ENCODE results near the gene MAST1. TPM values are rescaled to one million over a fixed set of nuclear protein-coding genes. Genes with fewer than 3 reads are reported as not detected.

MAST1 gene
- total RNA-seq, 4 donors from 2014 or later: 0.64 to 2.4 (median 0.82) TPM; not detected in 1

DNA sequence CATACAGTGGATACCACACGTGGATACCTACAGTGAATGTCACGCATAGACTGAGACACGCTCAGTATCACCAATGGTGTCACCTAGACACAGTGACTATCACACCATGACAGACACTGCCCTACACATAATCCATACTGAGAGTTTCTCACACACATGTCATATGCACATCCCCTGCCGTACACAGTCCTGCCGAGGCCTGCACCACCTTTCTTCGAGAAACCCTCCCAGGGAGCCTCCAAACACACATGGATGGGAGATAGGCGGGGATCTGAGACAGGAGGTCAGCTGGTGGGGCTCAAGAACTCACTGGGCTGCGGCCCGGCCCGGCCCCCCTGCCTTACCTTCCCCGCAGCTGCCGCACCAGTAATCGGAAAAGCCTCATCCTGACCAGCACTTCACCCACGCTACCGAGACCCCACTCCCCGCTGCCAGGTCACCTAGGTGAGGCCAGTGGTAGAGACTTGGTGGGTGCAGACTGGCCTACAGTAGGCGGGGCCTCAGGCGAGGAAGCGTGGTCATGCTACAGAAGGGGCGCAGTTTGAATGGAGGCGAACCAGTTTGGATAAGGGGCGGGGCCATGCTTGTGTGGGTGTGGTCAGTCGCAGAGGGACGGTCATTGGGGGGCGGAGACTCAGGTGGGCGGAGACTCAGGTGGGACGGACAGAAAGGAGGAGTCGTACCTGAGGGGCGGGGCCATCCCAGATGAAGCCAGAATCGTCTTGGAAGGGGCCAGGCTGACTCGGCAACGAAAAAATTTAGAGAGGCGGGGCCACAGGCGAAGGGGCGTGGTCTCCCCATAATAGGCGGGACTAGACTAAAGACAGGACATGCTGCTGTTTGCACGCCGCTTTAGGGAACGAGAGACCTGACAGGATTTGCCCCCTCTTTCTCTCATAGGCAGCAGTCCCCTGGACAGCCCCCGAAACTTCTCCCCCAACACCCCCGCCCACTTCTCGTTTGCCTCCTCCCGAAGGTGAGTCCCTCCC is 2.1 kb downstream of the MAST1 start:
- H3K9me3 ChIP-seq: no peaks in the 10 kb centered on the region
- in situ Hi-C loops (cut with MboI; ENCODE audit: low pct_ligation_motif_present in 1 of 4, low pct_unique_long_range_greater_than_20kb in 1 of 4, low sequenced_read_pairs in 3 of 4): loop anchor here in 3 of 4 donors (10.0 kb wide), 2 partner anchors 76 to 86 kb away; partner anchors contain the start of gene BEST2 (in 1 of the 3)
- peaks cover 98% of the 10 kb centered on the region for H3K27me3 ChIP-seq

DNA sequence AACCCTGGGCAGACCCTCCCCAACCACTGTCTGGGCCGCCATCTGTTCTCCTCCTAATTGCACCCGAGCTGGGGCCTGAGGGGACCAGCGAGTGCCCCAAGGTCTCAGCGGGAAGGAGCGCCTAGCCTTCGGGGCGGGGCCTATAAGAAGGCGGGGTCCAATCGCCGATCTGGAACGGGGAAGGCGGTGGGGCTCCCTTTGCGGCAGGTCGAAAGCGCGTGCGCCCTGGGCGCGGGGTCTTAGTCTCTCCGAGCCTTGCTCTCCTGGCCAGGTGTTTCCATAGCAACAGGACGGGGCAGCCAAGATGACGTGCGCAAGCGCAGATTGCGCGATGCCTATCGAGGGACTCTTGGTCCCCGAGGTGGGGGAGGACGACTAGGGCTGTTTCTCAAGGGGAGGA is 2.8 kb downstream of the MAST1 start:
- Histone ChIP-seq H3K9me3 (no peaks in the 10 kb centered on the region), H3K4me1 (peaks cover 7 to 23% (median 20%) of the 10 kb centered on the region in 4 donors), H3K27me3 (peaks cover 98% of the 10 kb centered on the region), H3K4me3 (peak overlapping the region in 2 of 4 donors; percentile 8 to 24), H3K36me3 (no peaks in the 10 kb centered on the region), H3K27ac (no peak overlapping the region)
- in situ Hi-C loops (cut with MboI; ENCODE audit: low pct_ligation_motif_present in 1 of 4, low pct_unique_long_range_greater_than_20kb in 1 of 4, low sequenced_read_pairs in 3 of 4): loop anchor here in 3 of 4 donors (10.0 kb wide), 2 partner anchors 76 to 86 kb away; partner anchors contain the start of gene BEST2 (in 1 of the 3)
- 3% methylated on average over 24 of the region's 29 CpGs; no CpG with 5 or more reads in 1 of the 2 donors for WGBS, 2 donors (ENCODE audit: low coverage in 1 of 2)
- TF ChIP-seq POLR2A (IDR thresholded peaks at IDR 0.05): no peak
- no peak for TF ChIP-seq POLR2AphosphoS5 (IDR thresholded peaks at IDR 0.05)
- no peak for TF ChIP-seq EP300 (IDR thresholded peaks at IDR 0.05; ENCODE audit: low read depth)
- TF ChIP-seq, protein P1, sequence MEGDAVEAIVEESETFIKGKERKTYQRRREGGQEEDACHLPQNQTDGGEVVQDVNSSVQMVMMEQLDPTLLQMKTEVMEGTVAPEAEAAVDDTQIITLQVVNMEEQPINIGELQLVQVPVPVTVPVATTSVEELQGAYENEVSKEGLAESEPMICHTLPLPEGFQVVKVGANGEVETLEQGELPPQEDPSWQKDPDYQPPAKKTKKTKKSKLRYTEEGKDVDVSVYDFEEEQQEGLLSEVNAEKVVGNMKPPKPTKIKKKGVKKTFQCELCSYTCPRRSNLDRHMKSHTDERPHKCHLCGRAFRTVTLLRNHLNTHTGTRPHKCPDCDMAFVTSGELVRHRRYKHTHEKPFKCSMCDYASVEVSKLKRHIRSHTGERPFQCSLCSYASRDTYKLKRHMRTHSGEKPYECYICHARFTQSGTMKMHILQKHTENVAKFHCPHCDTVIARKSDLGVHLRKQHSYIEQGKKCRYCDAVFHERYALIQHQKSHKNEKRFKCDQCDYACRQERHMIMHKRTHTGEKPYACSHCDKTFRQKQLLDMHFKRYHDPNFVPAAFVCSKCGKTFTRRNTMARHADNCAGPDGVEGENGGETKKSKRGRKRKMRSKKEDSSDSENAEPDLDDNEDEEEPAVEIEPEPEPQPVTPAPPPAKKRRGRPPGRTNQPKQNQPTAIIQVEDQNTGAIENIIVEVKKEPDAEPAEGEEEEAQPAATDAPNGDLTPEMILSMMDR (IDR thresholded peaks at IDR 0.05): no peak
- DNase-seq: no peak
- intact Hi-C loops (cut with DNase I; ENCODE audit: low total_unique reads): loop anchor here (5.0 kb wide), 1 partner anchor 74 kb away; no protein-coding TSS in a partner anchor

More for the DNA sequence above, 2.1 kb downstream of the MAST1 start:
- intact Hi-C loops (cut with DNase I; ENCODE audit: low total_unique reads): loop anchor here (5.0 kb wide), 1 partner anchor 73 kb away; no protein-coding TSS in a partner anchor
- WGBS, 2 donors (ENCODE audit: low coverage in 1 of 2): 30% methylated on average over 41 of the region's 43 CpGs; no CpG with 5 or more reads in 1 of the 2 donors
- H3K27ac ChIP-seq: no peak overlapping the region
- H3K36me3 ChIP-seq: no peaks in the 10 kb centered on the region
- H3K4me3 ChIP-seq: peak overlapping the region in 2 of 4 donors; percentile 8 to 24
- no peak for TF ChIP-seq EP300 (IDR thresholded peaks at IDR 0.05; ENCODE audit: low read depth)
- peaks cover 8 to 26% (median 22%) of the 10 kb centered on the region in 4 donors for H3K4me1 ChIP-seq
- DNase-seq: peak; percentile 84

DNA sequence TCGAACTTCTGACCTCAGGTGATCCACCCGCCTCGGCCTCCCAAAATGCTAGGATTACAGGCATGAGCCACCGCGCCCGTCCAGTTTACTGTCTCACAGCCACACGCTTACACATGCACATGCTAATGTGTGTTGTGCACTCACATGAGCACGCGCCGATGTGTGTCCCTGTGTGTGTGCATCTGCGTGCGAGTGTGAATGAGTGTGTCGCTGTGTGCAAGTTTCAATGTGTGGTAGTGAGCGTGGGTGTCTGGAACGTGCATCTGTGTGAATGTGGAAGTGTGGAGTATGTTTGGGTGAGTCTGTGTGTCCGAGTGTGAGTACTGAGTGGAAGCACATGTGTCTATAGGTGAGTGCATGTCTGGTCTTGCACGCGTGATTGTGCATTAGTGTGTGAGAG is 4.2 kb downstream of the MAST1 start:
- Histone ChIP-seq H3K27me3 (peaks cover 96% of the 10 kb centered on the region), H3K27ac (no peak overlapping the region), H3K4me3 (no peak overlapping the region), H3K4me1 (peaks cover 5 to 26% (median 23%) of the 10 kb centered on the region in 4 donors), H3K36me3 (no peaks in the 10 kb centered on the region), H3K9me3 (no peaks in the 10 kb centered on the region)
- intact Hi-C loops (cut with DNase I; ENCODE audit: low total_unique reads): loop anchor here (5.0 kb wide), 1 partner anchor 75 kb away; no protein-coding TSS in a partner anchor
- TF ChIP-seq EP300 (IDR thresholded peaks at IDR 0.05; ENCODE audit: low read depth): no peak
- TF ChIP-seq, protein P1 (IDR thresholded peaks at IDR 0.05): no peak
- TF ChIP-seq POLR2AphosphoS5 (IDR thresholded peaks at IDR 0.05): no peak
- TF ChIP-seq POLR2A (IDR thresholded peaks at IDR 0.05): no peak
- 90% methylated on average over 18 of the region's 18 CpGs; no CpG with 5 or more reads in 1 of the 2 donors for WGBS, 2 donors (ENCODE audit: low coverage in 1 of 2)
- DNase-seq: no peak
- in situ Hi-C loops (cut with MboI; ENCODE audit: low pct_ligation_motif_present in 1 of 4, low pct_unique_long_range_greater_than_20kb in 1 of 4, low sequenced_read_pairs in 3 of 4): loop anchor here in 3 of 4 donors (10.0 kb wide), 2 partner anchors 78 to 88 kb away; partner anchors contain the start of gene BEST2 (in 1 of the 3)

DNA sequence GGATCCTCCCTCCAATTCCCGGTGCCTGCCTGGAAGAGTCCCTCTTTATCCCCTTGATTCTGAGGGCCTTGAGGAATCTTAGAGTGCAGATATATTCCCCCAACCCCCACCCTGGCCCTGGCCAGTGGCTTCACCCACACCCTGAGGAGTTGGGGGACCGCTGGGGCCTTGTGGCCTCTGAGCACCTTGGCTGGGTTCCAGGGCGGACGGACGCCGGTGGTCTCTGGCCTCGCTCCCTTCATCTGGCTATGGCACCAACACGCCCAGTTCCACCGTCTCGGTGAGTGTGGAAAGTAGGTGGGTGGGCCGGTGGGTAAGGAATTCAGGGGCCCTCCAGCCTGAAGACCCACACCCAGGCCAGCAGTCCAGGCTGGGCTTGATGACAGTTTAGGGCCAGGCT is 5.0 kb downstream of the MAST1 start:
- H3K4me3 ChIP-seq: no peak overlapping the region
- in situ Hi-C loops (cut with MboI; ENCODE audit: low pct_ligation_motif_present in 1 of 4, low pct_unique_long_range_greater_than_20kb in 1 of 4, low sequenced_read_pairs in 3 of 4): loop anchor here in 3 of 4 donors (10.0 kb wide), 2 partner anchors 79 to 89 kb away; partner anchors contain the start of gene BEST2 (in 1 of the 3)
- peaks cover 5 to 28% (median 26%) of the 10 kb centered on the region in 4 donors for H3K4me1 ChIP-seq
- H3K36me3 ChIP-seq: no peaks in the 10 kb centered on the region
- H3K27ac ChIP-seq: no peak overlapping the region
- TF ChIP-seq, protein P1 (IDR thresholded peaks at IDR 0.05): no peak
- no peak for TF ChIP-seq POLR2AphosphoS5 (IDR thresholded peaks at IDR 0.05)
- TF ChIP-seq POLR2A (IDR thresholded peaks at IDR 0.05): no peak
- no peak for TF ChIP-seq EP300 (IDR thresholded peaks at IDR 0.05; ENCODE audit: low read depth)
- 83% methylated on average over 11 of the region's 11 CpGs; no CpG with 5 or more reads in 1 of the 2 donors for WGBS, 2 donors (ENCODE audit: low coverage in 1 of 2)
- no peak for DNase-seq
- intact Hi-C loops (cut with DNase I; ENCODE audit: low total_unique reads): loop anchor here (5.0 kb wide), 1 partner anchor 76 kb away; no protein-coding TSS in a partner anchor
- peaks cover 93% of the 10 kb centered on the region for H3K27me3 ChIP-seq
- H3K9me3 ChIP-seq: no peaks in the 10 kb centered on the region
